Stimulated activated CD4-positive, alpha-beta T cell treated with anti-CD3 and anti-CD28 coated beads, Interleukin-1b, Interleukin-23, amount 100 ng/mL, for 48 hours (primary cell): ENCODE results near the gene PCSK6.
"Not testable (repeated sequence)": the region's sequence is repeated elsewhere in the genome, so short reads cannot be mapped to it uniquely, and the experiment has no call there.

Experiments used
- DNase-seq: peaks from one replicate; pipeline ENCODE4 v3.0.0-alpha.2; 2020

PCSK6 gene

GRCh38 chr15:101458908-101459578 lies 30.5 kb downstream of the PCSK6 start:
- DNase-seq: no peak

GRCh38 chr15:101458158-101458900 lies 31.2 kb downstream of the PCSK6 start:
- DNase-seq: no peak

- DNase-seq: no peak
Measured at GRCh38 chr15:101457696-101458095, 31.8 kb downstream of the PCSK6 start.

GRCh38 chr15:101456057-101456739 lies 33.3 kb downstream of the PCSK6 start:
- no peak for DNase-seq

GRCh38 chr15:101455291-101456025 lies 34.0 kb downstream of the PCSK6 start:
- DNase-seq: no peak

- not testable (repeated sequence) for DNase-seq
Measured at GRCh38 chr15:101454781-101455180, 34.7 kb downstream of the PCSK6 start.

GRCh38 chr15:101454365-101454764 lies 35.1 kb downstream of the PCSK6 start:
- no peak for DNase-seq

GRCh38 chr15:101453123-101454120 lies 36.1 kb downstream of the PCSK6 start:
- no peak for DNase-seq

GRCh38 chr15:101452572-101452971 lies 36.9 kb downstream of the PCSK6 start:
- no peak for DNase-seq

- no peak for DNase-seq
Measured at GRCh38 chr15:101451846-101452245, 37.7 kb downstream of the PCSK6 start.

- DNase-seq: no peak
Measured at GRCh38 chr15:101451266-101451799, 38.2 kb downstream of the PCSK6 start.

GRCh38 chr15:101450403-101451265 lies 38.9 kb downstream of the PCSK6 start:
- DNase-seq: no peak

GRCh38 chr15:101449471-101450402 lies 39.8 kb downstream of the PCSK6 start:
- no peak for DNase-seq

- no peak for DNase-seq
Measured at GRCh38 chr15:101448336-101448735, 41.2 kb downstream of the PCSK6 start.

GRCh38 chr15:101447561-101448071 lies 41.9 kb downstream of the PCSK6 start:
- DNase-seq: no peak

- DNase-seq: no peak
Measured at GRCh38 chr15:101447168-101447533, 42.4 kb downstream of the PCSK6 start.

GRCh38 chr15:101446518-101447167 lies 42.9 kb downstream of the PCSK6 start:
- DNase-seq: peak; percentile 42
